ENCODE results near the gene NAALADL2.

DNA sequence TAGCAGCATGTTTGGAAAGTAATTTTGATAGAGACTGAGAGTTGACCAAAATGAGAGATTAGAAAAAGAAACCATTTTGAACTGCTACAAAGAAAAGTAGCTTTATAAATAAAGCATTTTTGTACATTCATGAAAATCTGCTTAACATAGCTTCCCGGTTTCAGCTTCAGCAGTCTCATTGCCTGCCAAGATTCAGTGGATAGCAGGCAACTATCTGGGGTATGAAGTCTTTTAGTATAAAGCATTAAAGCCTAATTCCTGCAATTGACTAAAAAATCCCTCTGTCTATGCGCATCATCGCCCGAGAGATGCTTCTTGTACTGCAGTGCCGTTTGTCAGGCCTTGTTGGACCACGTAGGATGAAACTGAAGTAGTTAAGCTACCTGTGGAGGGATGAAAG, 588.4 kb downstream of the NAALADL2 start:
- TF ChIP-seq, protein P1, sequence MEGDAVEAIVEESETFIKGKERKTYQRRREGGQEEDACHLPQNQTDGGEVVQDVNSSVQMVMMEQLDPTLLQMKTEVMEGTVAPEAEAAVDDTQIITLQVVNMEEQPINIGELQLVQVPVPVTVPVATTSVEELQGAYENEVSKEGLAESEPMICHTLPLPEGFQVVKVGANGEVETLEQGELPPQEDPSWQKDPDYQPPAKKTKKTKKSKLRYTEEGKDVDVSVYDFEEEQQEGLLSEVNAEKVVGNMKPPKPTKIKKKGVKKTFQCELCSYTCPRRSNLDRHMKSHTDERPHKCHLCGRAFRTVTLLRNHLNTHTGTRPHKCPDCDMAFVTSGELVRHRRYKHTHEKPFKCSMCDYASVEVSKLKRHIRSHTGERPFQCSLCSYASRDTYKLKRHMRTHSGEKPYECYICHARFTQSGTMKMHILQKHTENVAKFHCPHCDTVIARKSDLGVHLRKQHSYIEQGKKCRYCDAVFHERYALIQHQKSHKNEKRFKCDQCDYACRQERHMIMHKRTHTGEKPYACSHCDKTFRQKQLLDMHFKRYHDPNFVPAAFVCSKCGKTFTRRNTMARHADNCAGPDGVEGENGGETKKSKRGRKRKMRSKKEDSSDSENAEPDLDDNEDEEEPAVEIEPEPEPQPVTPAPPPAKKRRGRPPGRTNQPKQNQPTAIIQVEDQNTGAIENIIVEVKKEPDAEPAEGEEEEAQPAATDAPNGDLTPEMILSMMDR (CRISPR knock-in tag; IDR thresholded peaks at IDR 0.05) = no peak
- no peak for TF ChIP-seq ZBTB20 (CRISPR knock-in tag; IDR thresholded peaks at IDR 0.05; ENCODE audit: borderline replicate concordance, low read depth)
